K562 treated with DMSO at 1 percent for 4 hours (cell line): Measurements from ENCODE around the gene TOX2. TPM values are rescaled to one million over a fixed set of nuclear protein-coding genes. Genes with fewer than 3 reads are reported as not detected.

Source experiments
- total RNA-seq: library from RNA; unstranded; fragments of 300-600 nt; gene quantifications from 2 replicates; pipeline ENCODE4 v1.2.3, GENCODE V29; 2022; ENCODE audit not compliant: insufficient read depth

The TOX2 gene, protein sequence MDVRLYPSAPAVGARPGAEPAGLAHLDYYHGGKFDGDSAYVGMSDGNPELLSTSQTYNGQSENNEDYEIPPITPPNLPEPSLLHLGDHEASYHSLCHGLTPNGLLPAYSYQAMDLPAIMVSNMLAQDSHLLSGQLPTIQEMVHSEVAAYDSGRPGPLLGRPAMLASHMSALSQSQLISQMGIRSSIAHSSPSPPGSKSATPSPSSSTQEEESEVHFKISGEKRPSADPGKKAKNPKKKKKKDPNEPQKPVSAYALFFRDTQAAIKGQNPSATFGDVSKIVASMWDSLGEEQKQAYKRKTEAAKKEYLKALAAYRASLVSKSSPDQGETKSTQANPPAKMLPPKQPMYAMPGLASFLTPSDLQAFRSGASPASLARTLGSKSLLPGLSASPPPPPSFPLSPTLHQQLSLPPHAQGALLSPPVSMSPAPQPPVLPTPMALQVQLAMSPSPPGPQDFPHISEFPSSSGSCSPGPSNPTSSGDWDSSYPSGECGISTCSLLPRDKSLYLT
- total RNA-seq = not detected in 2 replicates

DNA sequence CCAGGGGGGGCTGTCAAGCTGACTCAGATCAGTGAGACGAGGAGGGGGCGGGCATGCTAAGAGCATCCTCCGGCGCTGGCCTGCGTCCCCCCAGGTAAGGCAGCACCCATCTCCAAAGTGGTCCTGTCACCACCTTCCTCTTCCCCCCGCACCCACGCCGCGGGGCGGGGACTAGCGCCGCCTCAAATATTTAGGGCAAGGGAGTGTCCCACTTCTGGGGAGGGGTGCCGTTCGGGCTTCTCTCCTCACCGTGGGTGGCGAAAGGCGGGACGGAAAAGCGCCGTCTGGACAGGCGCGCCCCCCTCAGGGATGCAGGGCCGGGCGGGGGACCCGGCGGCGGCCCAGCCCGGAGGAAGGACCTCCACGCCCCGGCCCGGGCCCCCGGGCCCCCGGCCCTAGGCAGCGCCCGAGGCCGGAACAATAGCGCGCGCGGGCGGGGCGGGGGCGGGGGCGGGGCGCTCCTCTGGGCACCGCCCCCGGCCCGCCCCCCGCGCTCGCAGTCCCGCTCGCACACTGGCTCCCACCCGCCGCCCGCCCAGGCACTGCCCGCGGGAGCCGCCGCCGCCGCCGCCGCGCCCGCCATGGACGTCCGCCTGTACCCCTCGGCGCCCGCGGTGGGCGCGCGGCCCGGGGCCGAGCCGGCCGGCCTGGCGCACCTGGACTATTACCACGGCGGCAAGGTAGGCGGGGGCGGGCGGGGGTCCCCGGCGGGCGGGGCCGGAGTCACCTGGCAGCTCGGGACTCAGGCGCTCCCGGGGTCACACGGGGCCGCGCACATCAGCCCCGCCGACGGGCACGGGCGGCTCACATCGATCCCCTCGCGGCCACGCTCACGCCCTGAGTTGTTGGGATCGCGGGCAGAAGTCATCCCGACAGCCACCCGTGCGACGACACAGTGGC is at the start of gene TOX2:
Gene TOX2, plus strand, starts transcription at position 542 of the 900 bp plus-strand sequence. Its CDS starts 40 bp downstream, at position 582.

Other genes starting within 250 kb of the TOX2 start
- 137 and 143 TPM in 2 replicates for gene MYBL2, start 247.7 kb upstream of the TOX2 start, total RNA-seq
- not detected in 2 replicates for gene GTSF1L, start 187.8 kb upstream of the TOX2 start, total RNA-seq